Vagina (tissue), 2 donors: ENCODE measurements around the gene BTRC.

Source experiments
- POLR2A ChIP-seq, 2 donors: fragments of 450-650 bp; IDR thresholded peaks; one replicate each; pipeline ENCODE4 v1.6.1; 2017; ENCODE audit warnings: antibody characterized with exemption in 2 of 2, mild to moderate bottlenecking in 2 of 2, moderate library complexity in 2 of 2
- POLR2AphosphoS5 ChIP-seq, 2 donors: sonication (generic); formaldehyde crosslinking; IDR thresholded peaks; one replicate each; pipeline ENCODE4 v1.9.0; 2017; ENCODE audit warnings: antibody characterized with exemption in 2 of 2, mild to moderate bottlenecking in 2 of 2, low read depth in 1 of 2; ENCODE audit not compliant: insufficient read depth in 1 of 2

- TF ChIP-seq POLR2AphosphoS5 (IDR thresholded peaks at IDR 0.05; ENCODE audit: insufficient read depth in 1 of 2, low read depth in 1 of 2) (no peak), POLR2A (IDR thresholded peaks at IDR 0.05) (no peak)
Measured at GRCh38 chr10:101442456-101442800, 88.5 kb downstream of the BTRC start.
